ENCODE results near the gene ERGIC3. TPM values are rescaled to one million over a fixed set of nuclear protein-coding genes. Genes with fewer than 3 reads are reported as not detected.

Gene ERGIC3
- polyA plus RNA-seq, 1 donor (not counting 4 experiments of a cell fraction or from before 2014, with no cell fraction given) = 201 TPM

DNA sequence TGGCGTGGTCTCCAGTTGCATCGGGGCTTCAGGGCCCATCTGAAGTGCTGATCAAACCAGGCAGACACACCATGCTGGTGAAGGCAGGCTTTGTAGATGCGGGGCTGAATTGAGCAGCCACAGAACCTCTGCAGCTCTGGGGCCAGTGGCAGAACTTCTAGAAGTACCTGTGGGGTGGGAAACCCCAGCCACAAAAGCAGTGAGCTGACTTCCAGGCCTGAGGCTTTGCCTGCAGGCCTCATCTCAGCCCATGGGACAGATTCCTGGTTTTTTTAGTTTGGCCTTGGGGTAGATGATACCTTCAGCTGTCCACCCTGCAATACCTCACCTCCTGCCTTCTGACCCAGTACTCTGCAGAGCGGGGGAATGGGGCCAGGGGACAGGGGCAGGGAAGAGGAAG is 26.5 kb upstream of the ERGIC3 start:
- Histone ChIP-seq H3K79me2 (ENCODE audit: control insufficient read depth, insufficient read depth, low read length) (no peaks in the 10 kb centered on the region), H3K9me1 (ENCODE audit: control insufficient read depth, extremely low read depth, insufficient read depth, low read length) (no peaks in the 10 kb centered on the region), H2AFZ (ENCODE audit: control insufficient read depth, low read length) (no peak overlapping the region), H4K20me1 (ENCODE audit: control insufficient read depth, extremely low read depth, insufficient read depth, low read length) (peaks cover 3% of the 10 kb centered on the region), H3K4me3 (ENCODE audit: control insufficient read depth in 2 of 3, extremely low read depth in 1 of 3, insufficient read depth in 2 of 3, low read depth in 1 of 3, low read length in 3 of 3) (no peak overlapping the region), H3K9me3 (ENCODE audit: control insufficient read depth, low read depth, low read length) (no peaks in the 10 kb centered on the region), H3K36me3 (ENCODE audit: control insufficient read depth in 2 of 2, extremely low read depth in 1 of 2, insufficient read depth in 2 of 2, low read length in 2 of 2) (peaks cover 9 to 12% of the 10 kb centered on the region in 2 experiments), H3K4me1 (ENCODE audit: control insufficient read depth, extremely low read depth, insufficient read depth, low read length) (peaks cover 13% of the 10 kb centered on the region), H3K27me3 (ENCODE audit: control insufficient read depth, extremely low read depth, insufficient read depth, low read length) (no peaks in the 10 kb centered on the region), H3K27ac (ENCODE audit: control insufficient read depth, insufficient read depth, low read length) (no peak overlapping the region), H3K9ac (ENCODE audit: control insufficient read depth, extremely low read depth, insufficient read depth, low read length) (no peak overlapping the region), H3K4me2 (ENCODE audit: control insufficient read depth, extremely low read depth, insufficient read depth, low read depth, low read length) (no peak overlapping the region)
- TF ChIP-seq EZH2 (IDR thresholded peaks at IDR 0.05; ENCODE audit: low read length) = no peak
- TF ChIP-seq, protein P1, sequence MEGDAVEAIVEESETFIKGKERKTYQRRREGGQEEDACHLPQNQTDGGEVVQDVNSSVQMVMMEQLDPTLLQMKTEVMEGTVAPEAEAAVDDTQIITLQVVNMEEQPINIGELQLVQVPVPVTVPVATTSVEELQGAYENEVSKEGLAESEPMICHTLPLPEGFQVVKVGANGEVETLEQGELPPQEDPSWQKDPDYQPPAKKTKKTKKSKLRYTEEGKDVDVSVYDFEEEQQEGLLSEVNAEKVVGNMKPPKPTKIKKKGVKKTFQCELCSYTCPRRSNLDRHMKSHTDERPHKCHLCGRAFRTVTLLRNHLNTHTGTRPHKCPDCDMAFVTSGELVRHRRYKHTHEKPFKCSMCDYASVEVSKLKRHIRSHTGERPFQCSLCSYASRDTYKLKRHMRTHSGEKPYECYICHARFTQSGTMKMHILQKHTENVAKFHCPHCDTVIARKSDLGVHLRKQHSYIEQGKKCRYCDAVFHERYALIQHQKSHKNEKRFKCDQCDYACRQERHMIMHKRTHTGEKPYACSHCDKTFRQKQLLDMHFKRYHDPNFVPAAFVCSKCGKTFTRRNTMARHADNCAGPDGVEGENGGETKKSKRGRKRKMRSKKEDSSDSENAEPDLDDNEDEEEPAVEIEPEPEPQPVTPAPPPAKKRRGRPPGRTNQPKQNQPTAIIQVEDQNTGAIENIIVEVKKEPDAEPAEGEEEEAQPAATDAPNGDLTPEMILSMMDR (optimal IDR thresholded peaks at IDR 0.05 in 1 of 3, IDR thresholded peaks at IDR 0.05 in 1 of 3, conservative IDR thresholded peaks at IDR 0.05 in 1 of 3; ENCODE audit: extremely low read depth in 1 of 3, insufficient read depth in 2 of 3, low read length in 3 of 3) = no peak
- dilution Hi-C loops (cut with MboI; ENCODE audit: extremely low pct_ligation_motif_present, low sequenced_read_pairs) = no loop called here
- FAIRE-seq (no peak), DNase-seq (ENCODE audit: low read depth, low spot score) (no peak)

GRCh38 chr20:35515949-35516645 is 25.8 kb upstream of the ERGIC3 start:
- no peaks in the 10 kb centered on the region for H3K9me3 ChIP-seq (ENCODE audit: control insufficient read depth, low read depth, low read length)
- peaks cover 13% of the 10 kb centered on the region for H3K4me1 ChIP-seq (ENCODE audit: control insufficient read depth, extremely low read depth, insufficient read depth, low read length)
- H4K20me1 ChIP-seq (ENCODE audit: control insufficient read depth, extremely low read depth, insufficient read depth, low read length) = peaks cover 3% of the 10 kb centered on the region
- H3K27ac ChIP-seq (ENCODE audit: control insufficient read depth, insufficient read depth, low read length) = no peak overlapping the region
- H3K9ac ChIP-seq (ENCODE audit: control insufficient read depth, extremely low read depth, insufficient read depth, low read length) = no peak overlapping the region
- peaks cover 6 to 11% of the 10 kb centered on the region in 2 experiments for H3K36me3 ChIP-seq (ENCODE audit: control insufficient read depth in 2 of 2, extremely low read depth in 1 of 2, insufficient read depth in 2 of 2, low read length in 2 of 2)
- no peak overlapping the region for H3K4me3 ChIP-seq (ENCODE audit: control insufficient read depth in 2 of 3, extremely low read depth in 1 of 3, insufficient read depth in 2 of 3, low read depth in 1 of 3, low read length in 3 of 3)
- H3K4me2 ChIP-seq (ENCODE audit: control insufficient read depth, extremely low read depth, insufficient read depth, low read depth, low read length) = peak overlapping the region; percentile 38
- H3K79me2 ChIP-seq (ENCODE audit: control insufficient read depth, insufficient read depth, low read length) = no peaks in the 10 kb centered on the region
- peak; percentile 26 for DNase-seq (ENCODE audit: low read depth, low spot score)
- no peak overlapping the region for H2AFZ ChIP-seq (ENCODE audit: control insufficient read depth, low read length)
- dilution Hi-C loops (cut with MboI; ENCODE audit: extremely low pct_ligation_motif_present, low sequenced_read_pairs) = no loop called here
- H3K9me1 ChIP-seq (ENCODE audit: control insufficient read depth, extremely low read depth, insufficient read depth, low read length) = no peaks in the 10 kb centered on the region
- peak; percentile 96 for FAIRE-seq
- no peak for TF ChIP-seq EZH2 (IDR thresholded peaks at IDR 0.05; ENCODE audit: low read length)
- TF ChIP-seq, protein P1 (optimal IDR thresholded peaks at IDR 0.05 in 1 of 3, IDR thresholded peaks at IDR 0.05 in 1 of 3, conservative IDR thresholded peaks at IDR 0.05 in 1 of 3; ENCODE audit: extremely low read depth in 1 of 3, insufficient read depth in 2 of 3, low read length in 3 of 3) = no peak
- H3K27me3 ChIP-seq (ENCODE audit: control insufficient read depth, extremely low read depth, insufficient read depth, low read length) = no peaks in the 10 kb centered on the region

Measured in keratinocyte (primary cell).